LHCN-M2 (cell line): ENCODE data around the gene FMN2. TPM values are rescaled to one million over a fixed set of nuclear protein-coding genes. Genes with fewer than 3 reads are reported as not detected.

Experiments used
- DNase-seq: peaks from one replicate; pipeline ENCODE4 v3.0.0-alpha.2; 2012; ENCODE audit warnings: low read depth
- total RNA-seq: library from RNA; depleted of rRNA; stranded (reverse); fragments of >200 nt; gene quantifications from 2 replicates; pipeline ENCODE4 v1.2.3, GENCODE V29; 2014

FMN2 gene
- total RNA-seq, 1 experiment from 2014 or later: 14.8 TPM

GRCh38 chr1:240096974-240097373 lies 5.3 kb downstream of the FMN2 start:
- no peak for DNase-seq

GRCh38 chr1:240098534-240098933 lies 6.9 kb downstream of the FMN2 start:
- no peak for DNase-seq

GRCh38 chr1:240099329-240099728 lies 7.6 kb downstream of the FMN2 start:
- DNase-seq: no peak

GRCh38 chr1:240099748-240100147 lies 8.1 kb downstream of the FMN2 start:
- no peak for DNase-seq

GRCh38 chr1:240100371-240100934 lies 8.8 kb downstream of the FMN2 start:
- peak; percentile 59 for DNase-seq

GRCh38 chr1:240101306-240101705 lies 9.6 kb downstream of the FMN2 start:
- DNase-seq: no peak

GRCh38 chr1:240101737-240102136 lies 10.1 kb downstream of the FMN2 start:
- no peak for DNase-seq

GRCh38 chr1:240104672-240105071 lies 13.0 kb downstream of the FMN2 start:
- no peak for DNase-seq

- peak; percentile 83 for DNase-seq
Measured at GRCh38 chr1:240107058-240107684, 15.5 kb downstream of the FMN2 start.

- DNase-seq: no peak
Measured at GRCh38 chr1:240109130-240109529, 17.4 kb downstream of the FMN2 start.

- no peak for DNase-seq
Measured at GRCh38 chr1:240109920-240110636, 18.4 kb downstream of the FMN2 start.

GRCh38 chr1:240111558-240111957 lies 19.9 kb downstream of the FMN2 start:
- DNase-seq: no peak

GRCh38 chr1:240114222-240114621 lies 22.5 kb downstream of the FMN2 start:
- DNase-seq: no peak

- no peak for DNase-seq
Measured at GRCh38 chr1:240115831-240116230, 24.1 kb downstream of the FMN2 start.

GRCh38 chr1:240116831-240117769 lies 25.4 kb downstream of the FMN2 start:
- DNase-seq: no peak

GRCh38 chr1:240117930-240118329 lies 26.2 kb downstream of the FMN2 start:
- no peak for DNase-seq

GRCh38 chr1:240122639-240123613 lies 31.2 kb downstream of the FMN2 start:
- DNase-seq: peak; percentile 65

GRCh38 chr1:240126821-240127220 lies 35.1 kb downstream of the FMN2 start:
- no peak for DNase-seq

GRCh38 chr1:240128366-240128765 lies 36.7 kb downstream of the FMN2 start:
- DNase-seq: no peak

GRCh38 chr1:240134113-240134512 lies 42.4 kb downstream of the FMN2 start:
- DNase-seq: no peak

GRCh38 chr1:240134596-240134995 lies 42.9 kb downstream of the FMN2 start:
- DNase-seq: no peak
